ENCODE results near the gene HDAC4.
A peak's percentile ranks its signal among the peaks of the same experiment; 100 is the strongest.
"Not testable (repeated sequence)": the region's sequence is repeated elsewhere in the genome, so short reads cannot be mapped to it uniquely, and the experiment has no call there.

Gene HDAC4

DNA sequence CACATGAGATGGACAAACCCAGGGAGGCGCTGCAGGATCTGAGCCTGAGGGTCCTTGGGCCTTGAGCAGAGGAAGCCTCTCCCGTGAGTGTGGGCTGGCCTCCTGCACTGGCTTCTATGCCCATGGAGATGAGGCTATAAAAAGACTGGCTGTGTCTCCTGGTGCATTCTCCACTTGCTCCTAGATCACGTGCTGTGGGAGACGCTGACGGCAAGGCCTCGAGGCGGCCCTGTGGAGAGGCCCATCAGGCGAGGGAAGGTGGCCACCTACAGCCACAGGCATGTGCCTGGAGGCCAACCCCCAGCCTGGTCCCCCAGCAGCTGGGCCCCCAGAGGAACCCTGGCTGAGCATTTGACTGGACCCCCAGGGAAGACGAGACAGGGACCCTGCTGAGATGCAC, 354.0 kb downstream of the HDAC4 start:
- DNase-seq (ENCODE audit: low read depth): no peak

DNA sequence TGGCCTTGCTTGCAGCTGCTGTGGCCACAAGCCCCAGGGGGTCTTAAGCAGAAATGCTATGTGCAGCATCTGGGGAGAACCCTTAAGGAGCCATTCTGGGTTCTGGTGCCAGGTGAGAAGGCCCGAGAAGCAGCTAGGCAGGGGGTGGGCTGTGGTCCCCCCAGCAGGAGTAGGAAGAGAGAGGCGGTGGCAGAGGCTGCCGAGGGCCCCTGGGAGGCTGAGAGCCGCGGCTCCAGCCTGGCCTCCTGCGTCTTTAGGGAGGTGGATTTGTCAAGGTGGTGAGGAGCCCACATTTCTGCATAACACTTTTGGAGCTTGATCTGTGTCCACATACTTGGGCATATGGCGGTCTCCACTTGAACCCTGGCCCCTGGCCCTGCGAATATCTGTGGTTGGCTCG, 356.5 kb downstream of the HDAC4 start:
- no peak for DNase-seq (ENCODE audit: low read depth)

DNA sequence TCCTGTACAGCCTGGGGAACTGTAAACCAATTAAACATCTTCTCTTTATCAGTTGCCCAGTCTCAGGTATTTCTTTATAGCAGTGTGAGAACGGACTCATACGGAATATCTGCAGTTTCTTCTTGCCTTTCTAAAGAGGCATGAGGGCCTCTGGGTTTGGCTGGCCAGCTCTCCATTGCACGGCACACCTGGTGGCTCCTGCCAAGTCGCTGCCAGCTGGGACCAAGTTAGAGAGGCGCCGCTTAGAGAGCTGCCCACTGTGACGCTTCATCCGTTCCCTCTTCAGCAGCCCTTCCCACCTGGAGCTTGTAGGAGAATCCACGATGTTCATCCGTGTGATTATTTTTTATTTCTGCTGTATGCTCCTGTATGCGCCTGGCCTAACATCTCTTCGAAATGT, 357.5 kb downstream of the HDAC4 start:
- DNase-seq (ENCODE audit: low read depth): no peak

DNA sequence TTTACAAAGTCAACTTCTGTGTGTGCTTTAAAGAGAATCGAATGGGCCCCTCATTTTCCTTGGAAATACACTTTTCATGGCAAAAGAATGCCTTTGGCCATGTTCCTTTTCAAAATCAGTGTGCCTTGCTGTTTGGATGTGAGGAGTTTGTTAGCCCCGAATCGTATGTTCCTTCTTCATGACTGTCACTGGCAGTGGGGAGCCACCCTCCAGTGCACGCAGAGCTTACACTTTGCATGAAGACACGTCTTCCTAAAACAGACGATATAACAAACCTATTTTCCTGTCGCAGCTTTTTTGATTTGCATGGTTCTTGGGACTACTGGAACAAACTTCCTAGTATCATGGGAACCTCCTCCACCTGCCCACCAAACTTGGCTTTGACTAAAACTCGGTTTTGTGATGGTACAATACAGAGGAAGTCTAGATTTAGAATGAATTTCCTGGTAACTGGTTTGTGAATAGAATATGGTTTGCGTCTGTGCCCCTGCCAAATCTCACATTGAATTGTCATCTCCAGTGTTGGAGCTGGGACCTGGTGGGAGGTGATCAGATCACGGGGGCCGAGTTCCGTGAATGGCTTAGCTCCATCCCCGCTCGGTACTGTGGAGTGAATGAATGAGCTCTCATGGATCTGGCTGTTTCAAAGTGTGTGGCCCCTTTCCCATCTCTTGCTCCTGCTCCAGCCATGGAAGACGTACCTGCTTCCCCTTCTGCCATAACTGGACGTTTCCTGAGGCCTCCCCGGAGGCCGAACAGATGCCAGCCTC, 358.1 kb downstream of the HDAC4 start:
- DNase-seq (ENCODE audit: low read depth): no peak

DNA sequence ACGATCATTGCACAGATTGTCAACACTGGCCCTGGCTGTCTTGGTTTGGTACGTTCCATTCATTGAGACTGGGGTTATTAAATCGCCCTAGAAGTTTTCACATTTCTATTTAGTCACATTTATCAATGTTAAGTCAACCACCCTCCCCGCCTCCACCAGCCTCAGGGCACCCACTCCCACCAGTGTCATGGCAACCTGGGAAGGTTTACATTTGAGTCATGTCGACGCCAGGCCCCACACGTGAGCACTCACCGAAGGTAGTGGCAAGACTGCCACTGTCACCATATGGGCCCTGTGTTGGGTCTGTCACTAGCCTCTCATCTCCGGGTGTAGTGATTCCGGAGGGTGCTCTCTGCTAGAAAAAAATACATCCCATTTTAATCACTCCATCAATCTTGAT, 358.8 kb downstream of the HDAC4 start:
- DNase-seq (ENCODE audit: low read depth): no peak

DNA sequence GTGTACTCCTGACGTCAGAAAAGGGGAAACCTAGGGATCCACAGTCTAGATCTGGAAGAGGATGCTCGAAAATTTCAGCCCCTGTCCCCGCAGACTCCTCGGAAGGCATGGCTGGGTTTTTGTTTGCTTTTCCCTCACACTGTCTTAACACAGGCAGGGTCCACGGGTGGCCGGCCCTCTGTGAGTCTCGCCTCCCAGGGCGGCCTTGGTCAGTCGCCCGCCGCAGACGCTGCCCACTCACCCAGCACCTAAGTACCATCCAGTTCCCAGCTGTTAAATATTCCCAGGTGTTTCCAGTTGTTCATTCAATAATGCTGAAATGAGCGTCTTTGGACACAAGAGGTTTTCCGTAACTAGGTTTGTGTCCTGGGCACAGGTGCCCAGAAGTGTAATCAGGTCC, 359.8 kb downstream of the HDAC4 start:
- DNase-seq (ENCODE audit: low read depth): no peak

DNA sequence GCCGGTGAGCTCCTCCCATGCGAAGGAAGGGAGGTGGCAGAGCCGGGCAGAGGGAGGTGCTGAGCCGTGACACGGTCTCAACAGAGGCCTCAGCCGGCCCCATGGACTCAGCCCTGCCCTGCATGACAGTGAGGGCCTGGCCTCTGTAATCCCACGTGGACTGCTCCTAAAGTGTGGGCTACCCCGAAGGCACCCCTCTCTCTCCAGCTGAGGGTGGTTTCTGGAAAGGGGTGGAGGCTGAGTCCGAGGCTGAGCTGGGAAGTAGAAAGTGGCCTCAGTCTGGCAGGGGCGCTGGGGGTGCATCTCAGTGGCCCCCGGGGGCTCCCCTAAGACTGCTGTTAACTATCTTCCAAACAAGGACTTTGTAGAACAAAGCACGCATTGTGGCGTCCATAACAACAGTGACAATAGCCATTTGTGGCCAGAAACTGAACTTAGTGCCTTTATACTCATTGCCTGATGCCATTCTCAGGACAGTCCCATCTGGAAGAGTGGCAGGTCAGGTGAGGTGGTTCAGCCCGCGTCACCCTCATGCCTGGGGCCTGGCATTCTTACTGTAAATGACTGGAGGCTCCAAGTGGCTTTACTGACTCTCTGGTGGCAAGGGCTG, 360.6 kb downstream of the HDAC4 start:
- no peak for DNase-seq (ENCODE audit: low read depth)

DNA sequence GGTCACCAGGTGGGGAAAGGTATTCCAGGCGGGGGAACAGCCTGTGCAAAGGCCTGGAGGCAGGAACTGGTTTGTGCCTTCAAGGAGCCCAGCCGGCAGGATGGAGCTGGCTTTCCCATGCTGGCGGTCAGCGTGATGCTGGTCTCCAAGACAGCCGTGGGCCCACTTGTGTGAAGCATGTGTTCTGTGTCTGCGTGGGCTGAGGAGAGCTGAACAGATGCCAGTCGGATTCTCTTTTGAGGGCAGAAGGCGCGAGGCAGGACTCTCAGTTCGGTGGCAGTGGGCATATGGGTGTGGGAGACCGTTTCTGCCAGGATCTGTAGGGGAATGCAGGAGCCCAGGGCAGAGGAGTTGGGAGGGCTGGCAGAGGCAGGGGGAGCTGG, 361.4 kb downstream of the HDAC4 start:
- DNase-seq (ENCODE audit: low read depth): no peak

DNA sequence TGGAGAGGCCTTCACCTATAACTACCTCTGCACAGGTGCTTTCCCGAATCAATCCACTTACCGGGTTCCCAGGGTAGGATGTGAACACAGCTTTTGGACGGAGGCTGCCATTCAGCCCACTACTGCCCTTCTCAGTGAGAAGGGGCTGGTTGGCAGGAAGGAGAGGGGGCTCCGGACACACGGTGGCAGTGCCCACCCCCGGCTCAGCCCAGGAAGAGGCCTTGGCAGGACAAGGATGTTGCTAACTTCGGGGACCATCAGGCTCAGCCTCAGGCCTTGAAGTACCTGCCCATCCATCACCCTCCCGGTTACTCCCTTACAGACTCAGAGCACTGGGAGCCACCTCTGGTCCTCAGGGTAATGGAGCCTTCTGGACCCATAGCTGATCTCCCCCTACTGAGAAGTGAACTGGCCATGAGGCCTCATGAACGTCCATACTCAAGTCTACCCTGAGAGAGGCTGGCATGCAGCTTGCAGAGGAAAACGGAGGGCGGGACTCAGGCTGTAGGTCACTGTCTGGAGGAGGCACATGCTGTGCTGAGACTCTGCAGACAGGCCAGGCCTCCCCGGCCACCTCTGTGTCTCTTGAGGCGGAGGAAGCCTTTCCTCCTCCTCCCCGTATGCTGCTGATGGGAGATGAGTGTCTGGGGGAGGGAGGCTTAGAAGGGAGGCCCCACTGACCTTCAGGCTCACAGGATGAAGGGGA, 361.9 kb downstream of the HDAC4 start:
- DNase-seq (ENCODE audit: low read depth): no peak

DNA sequence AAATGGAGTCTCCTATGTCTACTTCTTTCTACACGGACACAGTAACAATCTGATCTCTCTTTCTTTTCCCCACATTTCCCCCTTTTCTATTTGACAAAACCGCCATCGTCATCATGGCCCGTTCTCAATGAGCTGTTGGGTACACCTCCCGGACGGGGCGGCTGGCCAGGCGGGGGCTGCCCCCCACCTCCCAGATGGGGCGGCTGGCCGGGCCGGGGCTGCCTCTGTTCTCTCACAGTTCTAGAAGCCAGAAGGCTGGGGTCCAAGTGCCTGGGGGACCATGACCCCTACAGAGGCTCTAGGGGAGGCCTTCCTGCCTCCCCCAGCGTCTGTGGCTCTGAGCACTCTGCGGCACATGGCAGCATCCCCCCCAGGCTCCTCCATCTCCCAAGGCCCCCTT, 362.5 kb downstream of the HDAC4 start:
- DNase-seq (ENCODE audit: low read depth): not testable (repeated sequence)

DNA sequence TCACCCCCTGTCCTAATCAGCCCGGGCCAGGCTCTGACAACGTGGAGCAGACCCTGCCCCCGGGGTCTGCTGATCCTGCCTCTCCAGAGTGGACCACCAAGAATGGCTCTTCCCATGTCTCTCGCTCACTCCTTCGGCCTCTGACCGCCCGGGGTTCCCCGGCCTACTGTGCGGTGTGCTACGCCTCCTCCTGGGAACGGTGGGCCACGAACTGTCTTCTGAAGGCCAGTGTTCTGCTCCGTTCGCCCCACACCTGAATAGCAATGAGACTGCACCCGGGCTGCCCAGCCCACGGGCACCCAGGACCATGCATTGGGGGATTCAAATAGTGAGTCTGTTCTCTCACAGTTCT, 363.3 kb downstream of the HDAC4 start:
- no peak for DNase-seq (ENCODE audit: low read depth)

DNA sequence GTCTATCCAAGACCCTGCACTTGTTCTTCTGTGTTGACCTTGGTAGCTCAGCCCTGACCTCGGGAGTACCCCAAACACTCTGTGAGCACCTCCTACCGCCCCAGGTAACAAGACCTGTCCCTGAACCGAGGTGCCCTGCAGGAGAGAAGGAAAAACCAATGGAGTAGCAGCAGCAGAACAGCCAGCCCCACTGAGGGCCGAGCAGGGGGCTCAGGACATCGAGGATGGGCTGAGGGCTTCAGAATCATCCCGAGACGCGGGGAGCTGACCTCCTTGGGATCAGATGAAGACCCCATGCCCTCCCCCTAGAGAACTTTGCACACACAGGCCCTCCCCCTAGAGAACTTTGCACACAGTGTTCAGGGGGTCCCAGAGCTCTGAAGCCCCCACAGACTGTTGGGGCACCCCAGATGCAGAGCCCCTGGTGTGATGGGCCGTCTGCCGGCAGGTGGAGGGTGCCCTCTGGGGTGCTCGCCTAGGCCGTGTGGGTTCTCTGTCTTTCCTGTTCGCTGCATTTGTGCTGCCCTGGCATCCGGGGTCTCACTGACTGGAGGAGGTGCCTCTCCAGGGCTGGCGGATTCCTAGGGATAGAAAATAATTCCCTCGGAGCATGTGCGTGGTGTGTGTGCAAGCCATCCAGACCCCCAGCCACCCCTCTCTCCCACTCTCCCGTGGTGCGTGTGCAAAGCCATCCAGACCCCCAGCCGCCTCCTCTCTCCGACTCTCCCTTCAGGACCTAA, 363.8 kb downstream of the HDAC4 start:
- DNase-seq (ENCODE audit: low read depth): no peak

DNA sequence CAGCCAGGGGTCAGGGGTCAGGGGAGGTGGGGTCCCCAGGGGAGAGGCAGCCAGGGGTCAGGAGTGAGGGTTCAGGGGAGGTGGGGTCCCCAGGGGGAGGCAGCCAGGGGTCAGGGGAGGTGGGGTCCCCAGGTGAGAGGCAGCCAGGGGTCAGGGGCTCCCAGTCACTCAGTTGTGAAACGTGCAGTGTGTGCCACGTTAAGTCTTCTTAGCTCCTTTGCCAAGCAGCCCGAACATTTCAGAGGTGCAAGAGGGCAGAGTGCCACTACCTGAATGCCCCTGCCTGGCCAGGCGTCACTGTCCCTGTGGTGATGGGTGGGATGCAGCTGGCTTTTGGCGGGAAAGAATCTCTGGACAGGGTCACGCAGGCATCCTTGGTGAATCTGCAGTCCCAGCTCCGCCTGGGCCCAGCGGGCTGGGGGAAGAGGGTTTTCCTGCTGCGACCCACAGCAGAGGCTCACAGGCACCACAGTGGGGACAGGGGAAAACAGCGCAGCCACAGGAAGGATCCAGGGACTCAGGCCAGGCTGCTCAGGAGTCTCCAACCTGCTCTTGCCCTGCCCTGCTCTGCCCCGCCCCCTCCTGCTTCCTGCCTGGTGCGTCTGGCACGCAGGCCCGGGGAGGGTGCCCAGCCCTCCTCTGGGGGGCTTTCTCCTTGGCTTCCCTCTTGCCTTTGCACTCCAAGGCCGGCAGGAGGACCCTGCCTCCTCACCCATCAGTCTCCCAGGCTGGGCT, 364.7 kb downstream of the HDAC4 start:
- DNase-seq (ENCODE audit: low read depth): no peak

DNA sequence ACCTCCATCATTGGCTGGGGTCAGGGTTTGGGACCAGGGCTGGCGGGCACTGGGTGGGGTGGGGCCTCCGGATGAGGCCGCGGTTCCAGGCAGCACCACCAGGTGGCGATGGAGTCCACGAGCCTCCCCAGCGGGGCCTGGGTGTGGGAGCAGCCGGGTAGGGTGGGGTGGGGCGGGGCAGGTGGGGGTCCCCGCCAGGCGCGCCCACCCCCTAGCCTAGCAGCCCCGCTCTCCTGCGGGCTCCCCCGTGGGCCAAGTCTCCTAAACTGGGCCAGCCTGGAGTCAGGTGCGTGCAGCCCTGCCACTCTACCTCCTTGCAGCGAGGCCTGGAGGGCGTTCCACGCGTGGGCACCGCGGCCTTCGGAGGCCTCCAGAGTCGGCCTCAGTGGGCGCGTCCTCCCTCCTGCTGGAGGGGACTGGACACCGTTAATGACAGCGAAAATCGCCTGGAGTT, 365.4 kb downstream of the HDAC4 start:
- peak; percentile 54 for DNase-seq (ENCODE audit: low read depth)

DNA sequence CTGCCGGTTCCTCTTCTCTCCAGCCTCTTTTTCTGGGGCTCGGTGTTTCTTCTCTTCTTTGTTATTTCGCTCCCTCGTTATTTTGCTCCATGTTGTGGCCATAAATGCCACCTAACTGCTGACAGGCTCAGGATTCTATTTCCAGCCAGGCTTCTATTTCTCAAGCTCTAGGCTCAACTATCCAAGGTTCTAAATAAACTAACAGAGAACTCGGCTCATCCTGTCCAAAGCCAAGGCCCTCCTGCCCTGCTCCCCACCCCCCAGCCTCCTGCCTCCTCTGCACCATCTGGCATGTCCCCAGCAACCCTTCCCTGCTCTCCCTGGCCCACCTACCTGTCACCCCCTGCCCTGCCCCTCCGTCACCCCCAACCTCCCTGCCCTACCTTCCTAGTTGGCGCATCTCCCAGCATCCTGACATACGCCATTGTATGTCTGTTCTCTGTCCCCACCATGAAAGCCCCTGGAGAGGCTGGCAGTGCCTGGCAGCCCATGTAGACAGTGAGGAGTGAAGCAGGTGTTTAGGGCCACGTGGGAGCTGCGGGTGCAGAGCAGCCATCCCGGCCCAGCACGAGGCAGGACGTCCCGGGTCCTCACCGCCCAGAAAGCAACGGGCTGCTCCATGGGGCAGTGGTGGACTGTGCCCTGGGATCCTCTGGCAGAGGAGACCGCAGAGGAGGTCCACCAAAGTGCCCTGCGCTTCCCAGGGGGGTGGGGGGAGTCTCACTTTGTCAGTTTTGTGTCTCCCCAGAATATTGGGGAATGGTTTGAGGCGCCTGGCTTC, 366.1 kb downstream of the HDAC4 start:
- DNase-seq (ENCODE audit: low read depth): no peak

DNA sequence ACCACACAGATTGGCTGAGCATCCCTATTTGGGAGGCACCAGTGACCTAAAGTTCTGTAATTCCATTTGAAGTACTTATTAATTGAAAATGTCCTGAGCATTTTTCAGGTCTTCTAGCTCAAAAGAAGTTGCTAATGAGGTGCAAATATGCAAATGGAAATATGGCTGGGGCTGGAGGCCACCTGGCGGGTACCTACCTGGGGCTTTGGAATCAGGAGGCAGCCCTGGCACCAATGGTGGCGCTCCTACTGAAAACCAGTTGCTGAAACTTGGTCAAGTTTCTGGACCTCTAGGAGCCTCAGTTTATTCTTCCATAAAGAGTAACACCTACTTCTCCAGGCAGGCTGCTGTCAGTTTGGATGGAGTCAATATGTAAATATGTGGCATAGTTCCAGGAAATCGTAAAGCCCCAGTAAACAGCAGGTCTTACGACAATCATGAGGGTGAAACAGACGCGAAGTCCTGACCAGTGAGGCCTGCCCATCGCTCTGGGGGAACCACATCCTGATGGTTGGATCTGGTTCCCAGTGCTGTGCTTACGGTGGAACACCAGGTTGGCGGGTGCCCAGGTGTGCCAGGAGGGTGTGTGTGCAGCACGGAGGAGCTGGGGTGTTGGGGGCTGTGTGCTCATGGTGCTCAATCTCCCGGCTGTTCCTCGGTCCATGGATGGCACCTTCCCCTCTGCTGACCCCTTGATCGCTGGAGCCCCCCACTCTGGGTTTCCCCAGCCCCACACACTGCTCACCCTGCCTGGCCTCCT, 366.8 kb downstream of the HDAC4 start:
- DNase-seq (ENCODE audit: low read depth): no peak

DNA sequence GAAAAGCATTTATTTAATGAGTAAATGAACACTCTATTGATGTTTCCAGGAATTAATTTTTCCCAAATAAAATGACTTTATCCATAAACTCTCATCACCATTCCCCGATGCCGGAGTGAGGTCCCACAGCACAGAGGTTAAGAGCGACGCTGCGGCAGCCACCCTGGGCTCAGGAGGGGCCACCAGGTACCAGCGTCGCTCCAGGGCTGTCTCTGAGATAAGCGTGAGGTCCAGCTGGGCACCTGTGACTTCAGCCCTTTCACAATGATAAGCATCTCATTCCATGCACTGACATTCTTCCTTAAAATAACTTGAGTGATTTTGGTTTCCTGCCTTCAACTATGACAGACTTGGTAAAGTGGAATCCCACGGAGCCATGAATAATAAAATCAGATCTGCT, 370.9 kb downstream of the HDAC4 start:
- DNase-seq (ENCODE audit: low read depth): no peak

DNA sequence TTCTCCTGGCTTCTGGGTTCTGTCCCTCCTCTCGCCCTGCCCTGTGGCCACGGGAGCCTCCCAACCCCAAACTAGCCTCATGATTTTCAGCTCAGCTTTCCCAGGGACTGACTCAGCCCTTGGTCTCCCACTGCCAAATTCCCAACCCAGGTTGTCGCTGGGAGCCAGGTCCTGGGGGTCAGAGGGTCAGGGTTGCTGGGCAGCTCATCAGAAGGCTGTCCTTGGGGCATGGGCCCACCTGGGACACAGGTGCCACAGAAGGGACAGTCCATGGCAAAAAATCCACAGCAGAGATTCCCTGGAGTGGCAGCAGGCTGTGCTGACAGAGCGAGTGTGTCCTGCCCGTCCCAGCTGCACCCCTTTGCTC, 372.6 kb downstream of the HDAC4 start:
- DNase-seq (ENCODE audit: low read depth): no peak

DNA sequence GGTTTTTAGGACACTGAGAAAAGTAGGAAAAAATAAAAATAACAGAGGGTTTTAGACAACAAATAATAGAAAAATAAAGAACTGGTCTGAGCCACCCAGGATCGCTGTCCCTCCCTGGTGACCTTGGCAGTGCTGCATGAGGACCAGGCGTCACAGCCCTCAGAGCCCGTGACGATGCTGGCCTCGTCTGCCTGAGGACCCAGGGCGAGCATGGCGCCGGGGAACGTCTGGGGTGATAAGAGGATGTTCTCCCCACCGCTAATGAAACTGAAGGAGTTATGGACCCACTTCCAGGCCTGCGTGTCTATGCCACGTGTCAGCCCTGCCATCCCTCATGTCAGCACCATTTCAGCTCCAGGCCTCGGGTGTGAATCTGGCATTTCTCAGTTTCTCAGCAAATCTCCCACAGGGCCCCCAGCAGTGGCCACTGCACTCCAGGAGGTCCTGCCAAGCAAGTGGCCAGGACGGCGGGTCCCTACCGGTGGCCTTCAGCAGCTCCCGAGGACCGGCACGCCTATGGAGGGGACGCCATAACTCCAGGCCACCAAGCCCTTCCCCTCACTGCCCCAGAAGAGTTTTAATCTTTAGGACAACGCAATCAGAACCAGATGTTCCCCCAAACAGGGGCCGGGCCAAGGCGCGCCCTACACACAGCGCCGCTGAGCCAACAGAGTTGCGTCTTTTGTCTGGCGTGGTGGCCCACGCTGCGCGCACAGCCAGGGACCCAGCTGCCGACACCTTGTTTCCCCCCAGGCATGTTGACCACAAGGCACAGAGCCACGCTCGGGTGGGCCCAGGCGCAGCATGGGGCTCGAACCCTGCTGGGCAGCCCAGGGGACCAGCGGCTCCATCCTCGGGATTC, 373.2 kb downstream of the HDAC4 start:
- DNase-seq (ENCODE audit: low read depth): no peak
